Urothelium cell line (cell line): ENCODE measurements around the gene RNASE12.

Source experiments
- DNase-seq: peaks from one replicate; pipeline ENCODE4 v3.0.0; 2011; ENCODE audit warnings: low spot score, mixed read lengths
- FAIRE-seq: peaks from 2 replicates; lab custom pipeline; 2011; peaks lifted over from hg19 to GRCh38; lab: Jason Lieb, UNC

The RNASE12 gene

GRCh38 chr14:20548414-20549158 lies 42.6 kb downstream of the RNASE12 start:
- DNase-seq (no peak), FAIRE-seq (no peak)

GRCh38 chr14:20546877-20547276 lies 44.3 kb downstream of the RNASE12 start:
- FAIRE-seq, result peak; percentile 27

More at GRCh38 chr14:20546877-20547276, 44.3 kb downstream of the RNASE12 start:
- DNase-seq, result no peak
